Stomach smooth muscle (tissue), 2 donors: ENCODE data around the gene CDPF1.
A peak's percentile ranks its signal among the peaks of the same experiment; 100 is the strongest.

Experiments used
- H3K27ac ChIP-seq: one replicate; pipeline ENCODE4 v1.7.0; 2013; ENCODE audit warnings: mild to moderate bottlenecking, low read length, inconsistent platforms
- H3K27me3 ChIP-seq, 2 donors: one replicate each; pipeline ENCODE4 v1.7.0; 2013; ENCODE audit warnings: low read length in 2 of 2; ENCODE audit not compliant: insufficient read depth in 2 of 2, control insufficient read depth in 1 of 2
- H3K36me3 ChIP-seq, 2 donors: one replicate each; pipeline ENCODE4 v1.7.0; 2013; ENCODE audit warnings: low read length in 2 of 2; ENCODE audit not compliant: control insufficient read depth in 2 of 2, insufficient read depth in 2 of 2
- H3K4me1 ChIP-seq: one replicate; pipeline ENCODE4 v1.7.0; 2013; ENCODE audit warnings: low read length; ENCODE audit not compliant: control insufficient read depth, insufficient read depth
- H3K4me3 ChIP-seq, 2 donors: one replicate each; pipeline ENCODE4 v1.7.0; 2013; ENCODE audit warnings: low read length in 2 of 2
- H3K9ac ChIP-seq, 2 donors: one replicate each; pipeline ENCODE4 v1.7.0; 2013; ENCODE audit warnings: low read length in 2 of 2, mild to moderate bottlenecking in 1 of 2
- H3K9me3 ChIP-seq, 2 donors: one replicate each; pipeline ENCODE4 v1.7.0; 2013; ENCODE audit warnings: low read length in 2 of 2; ENCODE audit not compliant: control insufficient read depth in 2 of 2
- donor health status: healthy.
- donor health status: Pancreatic carcinoma.

The CDPF1 gene, protein sequence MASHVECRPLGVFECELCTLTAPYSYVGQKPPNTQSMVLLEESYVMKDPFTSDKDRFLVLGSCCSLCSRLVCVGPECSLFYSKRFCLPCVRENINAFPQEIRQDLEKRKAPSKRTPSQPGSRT

DNA sequence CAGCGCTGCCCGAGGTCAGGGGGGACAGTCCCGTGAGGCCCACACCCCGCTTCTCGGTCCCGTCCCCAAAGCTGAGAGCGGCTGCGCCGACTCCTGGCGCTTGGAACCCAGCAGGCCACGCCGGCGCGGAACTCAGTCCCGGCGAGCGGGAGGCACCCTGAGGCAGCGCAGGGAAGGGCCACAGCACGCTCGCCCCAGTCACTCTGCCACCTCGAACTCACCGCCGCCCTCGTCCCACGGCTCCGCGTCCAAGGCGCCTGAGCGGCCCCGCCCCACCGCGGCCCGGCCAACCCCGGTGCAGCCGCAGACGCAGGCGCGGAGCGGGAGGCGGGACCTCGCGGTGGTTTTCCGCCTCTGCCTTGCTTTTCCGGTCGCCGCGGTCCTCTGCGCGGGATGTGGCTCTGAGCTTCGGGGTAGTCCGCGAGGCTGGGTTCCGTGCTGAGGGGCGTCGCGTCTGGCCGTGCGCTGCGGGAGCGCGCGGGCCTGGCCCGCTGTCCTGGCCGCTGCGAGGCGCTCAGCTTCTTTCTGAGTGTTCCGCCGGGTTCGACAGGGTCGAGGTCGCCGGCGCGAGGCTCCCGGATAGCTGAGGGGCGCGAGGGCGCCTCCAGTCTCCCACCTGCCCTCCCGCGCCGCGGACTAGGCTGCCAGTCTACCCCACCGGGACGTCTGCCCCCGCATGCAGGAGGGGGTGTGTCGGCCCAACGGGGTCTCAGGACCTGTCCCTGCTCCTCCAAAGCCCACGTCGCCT is at the start of gene CDPF1:
Gene CDPF1 (minus strand): TSS at position 259 of the 748 bp plus-strand sequence. CDS start 2,009 bp downstream, outside the sequence.
- no peaks in the 10 kb centered on the region for H3K27me3 ChIP-seq
- peaks cover 0 to 2% of the 10 kb centered on the region in 2 donors for H3K36me3 ChIP-seq
- peak within 1 kb of the TSS; percentile 73 for H3K27ac ChIP-seq
- H3K4me3 ChIP-seq = peak within 1 kb of the TSS; percentile 82 to 85
- H3K9ac ChIP-seq = peak within 1 kb of the TSS; percentile 87 to 90
- peaks cover 25% of the 10 kb centered on the region for H3K4me1 ChIP-seq
- no peaks in the 10 kb centered on the region for H3K9me3 ChIP-seq

DNA sequence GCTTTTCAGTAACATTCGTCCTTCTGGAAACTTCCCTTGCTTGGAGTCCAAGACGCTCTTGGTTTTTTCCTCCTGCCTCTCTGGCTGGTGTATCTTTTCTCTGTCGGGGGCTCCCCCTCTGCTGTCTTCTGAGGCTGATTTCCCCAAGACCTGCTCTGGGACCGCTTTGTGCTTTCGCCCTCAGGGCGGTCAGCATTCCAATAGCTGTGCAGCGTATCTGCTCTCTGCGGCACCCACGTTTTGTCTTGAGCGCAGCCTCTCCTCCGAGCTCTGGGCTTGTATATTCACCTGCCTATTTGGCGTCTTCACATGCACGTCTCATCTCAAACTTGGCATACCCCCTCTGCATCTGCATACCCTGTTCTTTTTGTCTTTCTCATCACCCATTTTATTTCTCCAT is 49.0 kb upstream of the CDPF1 start:
- peaks cover 0 to 3% of the 10 kb centered on the region in 2 donors for H3K27me3 ChIP-seq
- H3K9me3 ChIP-seq = no peaks in the 10 kb centered on the region
- no peak overlapping the region for H3K9ac ChIP-seq
- peaks cover 16% of the 10 kb centered on the region for H3K4me1 ChIP-seq
- no peak overlapping the region for H3K27ac ChIP-seq
- no peaks in the 10 kb centered on the region for H3K36me3 ChIP-seq
- no peak overlapping the region for H3K4me3 ChIP-seq

DNA sequence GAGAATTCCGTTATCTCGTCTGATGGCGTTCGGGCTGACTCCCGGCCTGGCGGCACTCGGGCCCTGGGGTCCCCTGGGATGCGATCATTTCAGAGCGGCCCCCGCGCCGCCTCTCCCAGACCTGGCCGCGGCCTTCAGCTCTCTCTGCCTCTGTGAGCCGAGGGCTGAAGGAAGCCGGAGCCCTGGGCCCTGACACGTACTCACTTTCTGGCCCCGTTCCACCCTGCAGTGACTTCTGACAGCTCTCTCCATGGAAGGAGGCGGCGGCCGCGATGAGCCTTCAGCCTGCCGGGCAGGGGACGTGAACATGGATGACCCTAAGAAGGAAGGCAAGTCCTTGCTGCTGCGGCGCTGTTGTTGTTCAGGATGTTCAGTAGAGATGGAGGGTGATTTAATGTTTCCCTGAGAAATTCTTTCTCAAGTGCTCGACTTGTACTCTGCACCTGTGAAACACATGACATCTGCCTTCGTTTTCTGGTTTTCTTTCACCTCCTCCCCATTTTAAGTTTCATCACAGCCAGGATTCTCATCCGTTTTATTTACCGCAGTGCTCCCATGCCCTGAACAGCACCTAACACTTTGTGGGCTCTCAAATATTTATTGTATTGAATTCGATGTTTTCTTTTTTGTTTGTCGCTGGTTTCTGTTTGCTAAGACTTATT is 47.2 kb upstream of the CDPF1 start:
- Histone ChIP-seq H3K9ac (peak overlapping the region in 1 of 2 donors; percentile 14), H3K36me3 (peaks cover 7 to 10% of the 10 kb centered on the region in 2 donors), H3K4me1 (peaks cover 16% of the 10 kb centered on the region), H3K9me3 (no peaks in the 10 kb centered on the region), H3K27ac (no peak overlapping the region), H3K4me3 (peak overlapping the region; percentile 81 to 86), H3K27me3 (peaks cover 0 to 3% of the 10 kb centered on the region in 2 donors)

DNA sequence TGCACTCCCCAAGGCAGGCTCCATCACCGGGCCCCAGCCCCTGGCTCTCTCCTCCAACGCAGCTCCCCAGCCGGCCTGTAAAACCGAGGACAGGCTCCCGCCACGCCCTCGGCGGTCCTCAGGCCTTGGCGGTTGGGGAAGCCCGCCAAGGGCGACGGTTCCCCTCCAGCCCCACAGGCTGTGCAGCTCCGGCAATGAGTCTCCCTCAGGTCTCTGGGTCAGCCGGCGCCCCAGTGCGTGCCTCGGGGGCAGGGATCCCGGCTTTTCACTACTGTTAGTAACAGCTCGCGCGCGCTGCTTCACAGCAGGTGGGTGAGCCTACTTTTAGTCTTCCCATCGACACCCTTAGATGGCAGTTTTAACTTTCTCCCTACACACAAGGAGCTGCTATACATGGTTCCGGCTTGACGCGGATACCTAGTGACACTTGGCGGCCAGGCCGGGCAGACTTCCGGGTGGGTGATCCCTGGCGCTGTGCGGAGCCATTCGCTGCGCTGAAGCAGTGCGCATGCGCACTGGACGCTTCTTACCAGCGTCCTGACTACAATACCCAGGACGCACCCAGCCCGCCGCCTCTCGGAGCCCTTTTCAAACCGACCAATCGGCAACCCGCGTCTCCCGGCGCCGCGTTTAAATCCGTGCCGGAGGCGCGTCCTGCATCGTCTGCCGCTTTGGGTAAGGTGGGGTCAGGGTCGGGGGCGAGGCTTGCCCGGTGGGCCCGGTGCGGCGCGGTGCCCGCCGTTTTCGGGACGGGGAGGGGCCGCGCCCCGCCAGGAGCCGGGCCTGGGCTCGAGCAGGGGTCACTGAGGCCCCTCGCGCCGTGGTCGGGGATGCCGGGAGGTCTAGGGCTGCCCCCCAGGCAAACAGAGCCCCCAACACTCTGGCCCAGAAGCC is 46.4 kb upstream of the CDPF1 start, which contains the start of gene GTSE1:
Gene GTSE1 (plus strand): TSS at position 614 of the 894 bp plus-strand sequence. CDS start 531 bp downstream, outside the sequence.
- peak within 1 kb of the TSS; percentile 81 to 86 for H3K4me3 ChIP-seq
- peaks cover 0 to 2% of the 10 kb centered on the region in 2 donors for H3K9me3 ChIP-seq
- H3K27ac ChIP-seq = peak within 1 kb of the TSS; percentile 93
- H3K9ac ChIP-seq = peak within 1 kb of the TSS; percentile 89 to 93
- peaks cover 16% of the 10 kb centered on the region for H3K4me1 ChIP-seq
- peaks cover 10 to 16% of the 10 kb centered on the region in 2 donors for H3K36me3 ChIP-seq
- H3K27me3 ChIP-seq = peaks cover 0 to 3% of the 10 kb centered on the region in 2 donors

DNA sequence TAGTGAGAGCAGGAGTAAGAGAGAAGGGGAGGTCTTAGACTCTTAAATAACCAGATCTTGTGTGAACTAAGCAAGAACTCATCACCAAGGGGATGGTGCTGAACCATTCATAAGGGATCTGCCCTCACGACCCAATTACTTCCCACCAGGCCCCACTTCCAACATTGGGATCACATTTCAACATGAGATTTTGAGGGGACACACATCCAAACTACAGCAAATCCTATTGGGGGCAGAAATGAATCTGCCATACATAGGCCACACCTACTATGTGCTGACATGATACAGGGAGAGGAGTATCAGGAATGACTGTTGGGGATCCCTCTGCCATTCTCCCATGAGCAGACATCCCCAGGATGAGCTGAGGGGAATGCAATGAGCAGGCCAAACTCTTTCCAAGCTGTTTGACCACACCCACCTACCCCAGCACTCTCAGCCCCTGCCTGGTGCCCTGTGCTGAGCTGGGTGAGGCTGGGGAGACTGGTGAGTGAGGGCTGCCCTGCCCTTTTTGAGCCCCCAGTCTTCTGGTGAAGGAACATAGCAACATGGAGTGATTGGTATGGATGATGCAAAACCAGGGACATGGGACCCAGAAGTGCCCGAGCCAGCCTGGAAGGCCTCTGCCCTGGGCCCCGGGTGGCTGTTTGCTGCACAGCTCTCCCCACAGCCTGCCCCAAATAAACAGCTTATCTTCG is 45.3 kb upstream of the CDPF1 start:
- Histone ChIP-seq H3K4me1 (peaks cover 16% of the 10 kb centered on the region), H3K9ac (peak overlapping the region; percentile 89 to 93), H3K36me3 (peaks cover 18% of the 10 kb centered on the region in 2 donors), H3K9me3 (peaks cover 0 to 2% of the 10 kb centered on the region in 2 donors), H3K27ac (peak overlapping the region; percentile 93), H3K4me3 (peak overlapping the region; percentile 81 to 86), H3K27me3 (peaks cover 0 to 3% of the 10 kb centered on the region in 2 donors)

DNA sequence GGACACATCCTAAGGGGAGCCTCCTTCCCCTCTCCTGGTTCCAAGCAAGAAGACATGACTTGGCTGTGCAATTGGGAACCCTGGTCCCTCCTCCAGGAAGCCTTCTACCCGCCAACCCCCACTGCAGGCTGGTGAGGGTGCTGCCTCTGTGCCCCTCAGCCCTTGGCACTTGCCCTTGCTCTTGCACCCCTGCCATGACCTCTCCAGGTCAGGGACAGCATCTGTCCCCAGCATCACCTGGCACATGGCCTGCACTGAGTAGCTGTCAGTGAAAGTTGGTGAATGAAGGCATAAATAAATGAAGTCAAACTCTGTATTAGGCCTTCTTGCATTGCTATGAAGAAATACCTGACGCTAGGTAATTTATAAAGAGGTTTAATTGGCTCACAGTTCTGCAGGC is 44.7 kb upstream of the CDPF1 start:
- peaks cover 0 to 3% of the 10 kb centered on the region in 2 donors for H3K27me3 ChIP-seq

DNA sequence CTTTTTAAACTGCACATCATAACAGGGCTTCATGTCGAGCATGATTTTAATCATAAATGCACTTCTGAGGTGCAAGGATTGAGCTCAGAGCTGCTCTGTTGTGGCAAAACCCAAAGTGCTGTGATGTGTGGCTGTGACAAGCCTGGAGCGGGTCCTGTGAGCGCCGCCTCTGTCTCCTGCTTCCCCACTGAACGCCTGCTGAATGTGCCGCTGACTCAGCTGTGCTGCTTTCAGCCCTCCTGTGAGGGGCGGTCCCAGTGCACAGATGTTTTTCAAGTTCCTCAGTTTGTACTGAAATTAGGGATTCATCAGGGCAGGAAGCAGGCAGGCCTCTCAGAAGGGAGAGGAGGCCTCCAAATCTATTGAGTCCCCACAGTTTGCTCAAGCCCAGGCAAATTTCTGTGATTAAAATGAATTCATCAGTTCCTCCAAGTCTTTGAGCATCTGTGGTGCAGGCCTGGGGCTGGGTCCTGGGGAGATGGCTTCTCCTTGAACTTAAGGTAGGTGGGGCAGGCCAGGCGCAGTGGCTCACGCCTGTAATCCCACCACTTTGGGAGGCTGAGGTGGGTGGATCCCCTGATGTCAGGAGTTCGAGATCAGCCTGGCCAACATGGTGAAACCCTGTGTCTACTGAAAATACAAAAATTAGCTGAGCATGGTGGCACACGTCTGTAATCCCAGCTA is 43.6 kb upstream of the CDPF1 start:
- no peak overlapping the region for H3K4me3 ChIP-seq
- H3K4me1 ChIP-seq = peaks cover 16% of the 10 kb centered on the region
- H3K9me3 ChIP-seq = peaks cover 0 to 2% of the 10 kb centered on the region in 2 donors
- H3K36me3 ChIP-seq = peaks cover 18 to 25% of the 10 kb centered on the region in 2 donors
- H3K27ac ChIP-seq = no peak overlapping the region
- peaks cover 0 to 2% of the 10 kb centered on the region in 2 donors for H3K27me3 ChIP-seq
- no peak overlapping the region for H3K9ac ChIP-seq

More for the DNA sequence above, 44.7 kb upstream of the CDPF1 start:
- Histone ChIP-seq H3K4me1 (peaks cover 16% of the 10 kb centered on the region), H3K27ac (no peak overlapping the region), H3K36me3 (peaks cover 18 to 22% of the 10 kb centered on the region in 2 donors), H3K4me3 (no peak overlapping the region), H3K9ac (no peak overlapping the region), H3K9me3 (peaks cover 0 to 2% of the 10 kb centered on the region in 2 donors)

DNA sequence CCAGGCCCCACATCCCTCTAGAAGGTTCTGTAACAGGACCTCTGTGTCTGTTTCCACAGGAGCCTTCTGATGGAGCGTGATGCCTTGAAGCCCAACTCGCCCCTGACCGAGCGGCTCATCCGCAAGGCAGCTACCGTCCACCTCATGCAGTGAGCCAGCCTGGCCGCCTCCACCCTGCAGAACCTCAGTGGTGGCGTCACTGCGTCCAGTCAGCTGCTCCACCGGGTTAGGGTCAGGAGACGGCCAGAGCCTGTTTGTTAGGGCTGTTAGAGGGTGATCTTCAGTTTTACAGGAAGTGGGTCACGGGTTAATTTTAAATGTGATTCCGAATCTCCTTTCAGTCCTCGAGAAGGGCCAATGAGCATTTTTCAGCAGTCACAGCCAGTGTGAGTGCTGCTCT is 42.6 kb upstream of the CDPF1 start:
- no peak overlapping the region for H3K9ac ChIP-seq

DNA sequence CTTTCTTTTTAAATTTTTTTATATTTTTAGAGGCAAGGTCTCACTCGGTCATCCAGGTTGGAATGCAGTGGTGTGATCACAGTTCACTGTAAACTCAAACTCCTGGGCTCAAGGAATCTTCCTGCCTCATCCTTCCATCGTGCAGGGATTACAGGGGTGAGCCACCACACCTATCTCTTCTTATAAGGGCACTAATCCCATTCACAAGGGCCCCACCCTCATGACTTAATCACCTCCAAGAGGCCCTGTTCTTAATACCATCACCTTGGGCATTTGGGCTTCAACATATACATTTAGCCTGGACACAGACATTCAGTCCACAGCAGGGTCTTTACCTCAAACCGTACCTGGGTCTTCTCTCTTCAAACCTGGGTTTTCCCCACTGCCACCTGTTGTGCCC is 42.1 kb upstream of the CDPF1 start:
- Histone ChIP-seq H3K9ac (no peak overlapping the region), H3K36me3 (peaks cover 21 to 29% of the 10 kb centered on the region in 2 donors), H3K9me3 (peaks cover 0 to 2% of the 10 kb centered on the region in 2 donors), H3K27ac (no peak overlapping the region), H3K4me1 (peaks cover 13% of the 10 kb centered on the region), H3K27me3 (no peaks in the 10 kb centered on the region), H3K4me3 (no peak overlapping the region)

More for the DNA sequence above, 42.6 kb upstream of the CDPF1 start:
- Histone ChIP-seq H3K9me3 (peaks cover 0 to 2% of the 10 kb centered on the region in 2 donors), H3K27ac (no peak overlapping the region), H3K27me3 (no peaks in the 10 kb centered on the region), H3K4me3 (no peak overlapping the region), H3K36me3 (peaks cover 20 to 25% of the 10 kb centered on the region in 2 donors), H3K4me1 (peaks cover 16% of the 10 kb centered on the region)
